Glomerular endothelial cell (primary cell): ENCODE measurements around the gene KCNJ6. TPM values are rescaled to one million over a fixed set of nuclear protein-coding genes. Genes with fewer than 3 reads are reported as not detected.

ENCODE experiments used
- DNase-seq: peaks from one replicate; pipeline ENCODE4 v3.0.0-alpha.2; 2011; ENCODE audit warnings: low read depth, low spot score; ENCODE audit errors: extremely low read depth
- total RNA-seq: library from RNA; depleted of rRNA; stranded (reverse); fragments of >200 nt; gene quantifications from 2 replicates; pipeline ENCODE4 v1.2.3, GENCODE V29; 2015

The KCNJ6 gene
- total RNA-seq, 1 donor from 2014 or later: 0.12 TPM

DNA sequence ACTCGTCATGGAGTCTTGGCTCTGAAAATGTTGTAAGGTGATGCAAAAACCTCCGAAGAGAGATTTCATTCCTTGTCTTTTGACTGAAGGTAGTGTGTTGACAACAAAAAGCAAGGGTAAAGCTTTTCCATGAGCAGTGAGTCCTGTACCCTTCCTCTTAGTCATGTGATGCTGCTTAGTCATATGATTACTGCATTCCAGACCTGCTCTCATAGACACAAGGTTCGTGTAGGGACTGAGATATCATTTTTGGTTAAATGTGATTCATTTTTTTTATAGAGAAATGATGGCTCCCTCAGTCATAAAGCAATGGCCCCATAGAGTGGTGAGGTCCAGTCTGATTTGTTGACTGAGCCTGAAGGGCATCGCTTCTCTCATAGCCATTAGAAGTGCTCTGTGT, 9.2 kb downstream of the KCNJ6 start:
- no peak for DNase-seq

DNA sequence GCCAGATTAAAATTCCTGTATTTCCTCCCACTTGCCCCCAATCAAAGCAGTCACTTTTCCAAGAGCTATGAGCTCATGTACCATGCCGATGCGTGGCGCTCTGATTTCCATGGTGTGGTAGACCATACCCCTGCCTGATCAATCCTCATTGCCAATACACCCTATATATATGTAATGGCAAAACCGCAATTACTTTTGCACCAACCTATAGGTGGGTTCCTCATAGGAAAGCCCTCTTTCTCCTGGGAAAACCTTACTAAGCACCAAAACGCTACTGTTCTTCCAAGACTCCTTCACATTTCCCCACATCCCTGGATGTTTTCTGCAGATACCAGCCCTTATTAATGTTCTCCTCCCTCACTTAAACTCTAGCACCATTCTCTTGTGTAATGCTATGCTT, 11.0 kb downstream of the KCNJ6 start:
- no peak for DNase-seq

GRCh38 chr21:37904856-37905255, 11.4 kb downstream of the KCNJ6 start:
- no peak for DNase-seq

GRCh38 chr21:37903396-37903795, 12.9 kb downstream of the KCNJ6 start:
- DNase-seq: no peak

- no peak for DNase-seq
Observed at GRCh38 chr21:37899146-37899545, 17.1 kb downstream of the KCNJ6 start.

GRCh38 chr21:37896788-37897187, 19.5 kb downstream of the KCNJ6 start:
- no peak for DNase-seq

DNA sequence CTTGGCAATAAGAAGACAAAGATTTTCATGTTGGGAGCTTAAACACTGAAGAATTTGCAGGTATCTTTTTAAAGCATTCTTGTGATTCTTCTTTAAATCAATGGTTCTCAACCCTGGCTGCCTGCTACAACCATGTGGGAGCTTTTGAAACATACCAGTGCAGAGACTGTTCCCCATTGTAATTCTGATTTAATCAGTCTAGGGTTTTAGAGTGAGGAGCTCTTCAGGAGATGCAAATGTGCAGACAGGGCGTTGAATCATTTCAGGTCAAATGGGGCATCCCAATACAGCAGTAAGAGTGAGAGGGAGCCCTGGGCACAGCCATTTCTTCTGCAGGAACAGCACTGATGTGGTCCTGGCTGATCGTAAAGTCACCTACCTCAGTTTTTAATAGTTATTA, 24.3 kb downstream of the KCNJ6 start:
- DNase-seq: no peak

- DNase-seq: no peak
Observed at GRCh38 chr21:37888659-37889058, 27.6 kb downstream of the KCNJ6 start.

DNA sequence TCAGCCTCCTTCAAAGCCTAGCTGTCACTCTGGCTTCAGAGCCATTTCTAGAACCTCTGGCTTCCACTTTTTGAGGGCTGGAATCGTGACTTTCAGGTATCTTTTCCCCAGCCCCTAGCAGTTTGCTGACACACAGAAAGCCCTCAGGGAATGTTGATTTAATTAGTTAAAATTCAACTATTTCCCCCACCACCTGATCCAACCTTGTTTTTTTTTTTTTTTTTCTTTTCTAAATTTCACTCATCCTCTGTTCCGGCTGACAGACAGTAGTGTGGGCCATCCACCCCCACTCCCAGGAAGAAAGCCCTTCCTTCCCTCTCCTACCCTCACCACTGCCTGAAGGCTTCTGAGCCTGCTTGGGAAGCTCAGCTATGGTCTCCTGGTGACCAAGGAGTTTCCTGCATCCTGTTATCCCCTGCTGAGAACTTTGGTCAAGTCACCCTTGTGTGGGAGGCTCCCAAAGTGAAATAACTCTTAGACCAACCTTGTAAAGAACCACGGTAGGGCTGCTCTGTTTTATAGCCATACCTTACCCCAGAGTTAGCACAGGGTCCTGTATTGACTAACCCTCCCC, 29.4 kb downstream of the KCNJ6 start:
- no peak for DNase-seq

DNA sequence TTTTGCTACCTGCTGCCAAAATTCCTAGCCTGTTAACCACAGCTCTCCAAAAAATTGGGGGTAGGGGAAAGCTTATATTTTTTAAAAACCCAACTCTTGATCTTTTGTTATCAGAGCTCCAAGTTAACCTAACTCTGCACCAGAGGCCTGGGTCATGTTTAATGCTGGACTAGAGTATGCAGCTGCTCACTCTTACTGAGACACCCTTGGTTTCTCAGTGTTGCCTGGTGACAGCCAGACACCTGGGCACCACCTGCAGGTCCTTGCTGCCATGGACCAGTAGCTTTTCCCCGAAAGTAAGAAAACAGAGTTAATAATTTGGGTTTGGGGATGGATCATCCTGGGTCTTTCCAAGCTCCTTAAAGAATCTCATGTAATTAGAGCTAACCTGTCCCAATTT, 30.1 kb downstream of the KCNJ6 start:
- no peak for DNase-seq

DNA sequence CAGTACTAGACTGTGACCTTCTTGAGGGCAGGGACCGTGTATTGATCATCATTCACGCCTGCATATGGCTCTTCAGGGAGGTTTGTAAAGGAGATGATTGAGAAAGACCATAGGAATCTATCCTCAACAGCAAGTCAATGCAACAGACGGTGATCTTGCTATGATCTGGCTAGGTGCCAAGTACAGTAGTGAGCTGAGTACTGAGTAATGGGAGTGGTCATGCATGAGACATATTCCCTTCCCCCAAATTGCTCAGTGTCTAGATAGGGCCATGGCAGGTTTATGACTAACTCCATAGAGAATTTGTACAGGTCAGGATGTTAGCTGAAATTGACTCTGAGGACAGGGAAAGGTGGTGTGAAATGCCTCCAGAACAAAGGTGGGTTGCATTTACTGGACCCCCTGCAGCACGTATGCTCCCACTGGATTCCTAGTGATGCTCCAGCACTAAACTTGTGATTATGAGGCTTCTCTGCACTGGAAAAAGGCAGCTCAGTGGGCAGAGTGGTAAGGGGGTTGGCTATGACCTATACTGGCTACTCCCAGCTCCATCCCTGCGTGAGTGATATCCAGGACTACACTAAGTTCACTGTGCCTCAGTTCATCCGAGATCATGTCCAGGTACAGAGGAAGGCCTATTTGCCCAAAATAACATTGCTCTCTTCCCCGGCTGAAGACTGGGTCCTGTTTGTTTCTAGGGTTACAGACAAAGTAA, 37.2 kb downstream of the KCNJ6 start:
- no peak for DNase-seq

- no peak for DNase-seq
Observed at GRCh38 chr21:37877888-37878684, 38.2 kb downstream of the KCNJ6 start.

DNA sequence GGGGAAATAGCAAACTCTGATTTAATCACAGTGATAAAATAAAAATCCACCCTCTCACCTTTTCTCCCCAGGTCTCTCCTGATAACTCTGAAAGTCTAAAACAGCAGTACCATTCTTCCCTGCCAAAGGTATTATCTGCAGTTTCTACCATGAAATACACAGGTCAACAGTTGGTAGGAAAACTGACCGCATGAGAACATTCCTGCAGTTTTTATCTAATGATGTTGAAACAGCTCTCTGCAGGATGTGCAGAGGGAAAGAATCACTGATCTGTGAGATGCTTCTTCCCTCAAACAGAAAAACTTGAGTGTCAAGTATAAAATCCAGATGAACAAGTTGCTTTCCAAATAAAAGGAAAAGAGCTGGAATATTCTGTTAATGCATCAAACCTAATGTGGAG, 39.1 kb downstream of the KCNJ6 start:
- DNase-seq: no peak

DNA sequence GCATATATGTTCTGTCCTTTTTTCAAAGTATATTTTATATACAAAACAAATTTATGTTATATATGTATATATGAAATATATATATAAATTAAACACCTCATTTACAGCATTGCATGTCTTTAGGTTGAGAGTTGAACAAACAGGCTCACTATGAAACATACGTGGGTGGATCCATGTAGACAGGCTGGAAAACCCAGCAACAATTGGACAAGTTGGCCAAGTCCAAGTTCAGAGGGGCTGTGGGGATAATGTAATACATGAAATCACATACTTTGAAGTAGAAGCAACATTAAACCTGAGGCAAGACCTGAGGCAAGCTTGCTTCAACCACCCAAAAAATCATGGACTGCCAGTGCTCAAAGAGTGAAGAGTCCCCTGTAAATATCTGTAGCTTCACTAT, 39.7 kb downstream of the KCNJ6 start:
- no peak for DNase-seq

- DNase-seq: no peak
Observed at GRCh38 chr21:37874904-37875780, 41.1 kb downstream of the KCNJ6 start.

GRCh38 chr21:37874481-37874880, 41.8 kb downstream of the KCNJ6 start:
- DNase-seq: no peak

GRCh38 chr21:37873655-37874054, 42.6 kb downstream of the KCNJ6 start:
- DNase-seq: no peak

GRCh38 chr21:37871121-37871862, 45.0 kb downstream of the KCNJ6 start:
- DNase-seq: no peak

DNA sequence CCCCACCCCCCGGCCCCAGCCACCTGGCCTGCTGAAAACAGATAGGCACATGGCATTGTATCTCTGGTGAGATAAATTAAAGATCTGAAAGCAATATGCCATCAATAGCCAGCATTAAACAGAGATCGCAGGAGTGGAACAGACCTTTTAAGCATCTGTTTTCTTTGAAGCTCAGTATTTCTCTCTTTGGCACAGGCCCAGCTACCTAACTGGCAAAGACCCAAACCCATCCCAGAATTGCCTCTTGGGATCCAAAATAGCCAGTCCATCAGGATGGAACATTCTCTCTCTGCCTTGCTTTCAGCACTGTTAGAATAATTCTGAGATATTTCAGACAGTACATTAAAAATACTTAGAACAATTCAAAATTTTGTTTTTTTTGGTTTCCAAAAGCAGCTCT, 46.0 kb downstream of the KCNJ6 start:
- DNase-seq: no peak

GRCh38 chr21:37869661-37870060, 46.6 kb downstream of the KCNJ6 start:
- DNase-seq: no peak
